HG02885 (cell line): ENCODE data around the gene BAIAP2L1.

Experiments
- ATAC-seq: cut with Tn5 transposase; IDR thresholded peaks from one replicate; pipeline ENCODE4 v1.9.1; 2021; ENCODE audit warnings: mild to moderate bottlenecking; ENCODE audit not compliant: unreplicated experiment, poor library complexity

Gene BAIAP2L1

GRCh38 chr7:98248156-98248555 is 152.7 kb downstream of the BAIAP2L1 start:
- no peak for ATAC-seq

- ATAC-seq = no peak
These were observed 156.0 kb downstream of the BAIAP2L1 start for GRCh38 chr7:98244871-98245270.

DNA sequence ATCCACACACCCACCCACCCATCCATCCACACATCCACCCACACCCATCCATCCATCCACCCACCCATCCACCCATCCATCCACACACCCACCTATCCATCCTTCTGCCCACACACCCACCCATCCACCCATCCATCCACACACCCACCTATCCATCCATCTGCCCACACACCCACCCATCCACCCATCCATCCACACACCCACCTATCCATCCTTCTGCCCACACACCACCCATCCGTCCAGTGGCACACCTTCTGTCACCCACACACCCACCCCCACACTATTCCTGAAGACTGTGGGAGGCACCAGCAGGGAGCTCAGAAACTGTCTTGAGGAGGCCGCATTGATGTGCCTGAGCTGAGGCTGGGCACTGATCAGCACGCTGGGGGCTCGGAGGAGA is 158.0 kb downstream of the BAIAP2L1 start:
- ATAC-seq = no peak

DNA sequence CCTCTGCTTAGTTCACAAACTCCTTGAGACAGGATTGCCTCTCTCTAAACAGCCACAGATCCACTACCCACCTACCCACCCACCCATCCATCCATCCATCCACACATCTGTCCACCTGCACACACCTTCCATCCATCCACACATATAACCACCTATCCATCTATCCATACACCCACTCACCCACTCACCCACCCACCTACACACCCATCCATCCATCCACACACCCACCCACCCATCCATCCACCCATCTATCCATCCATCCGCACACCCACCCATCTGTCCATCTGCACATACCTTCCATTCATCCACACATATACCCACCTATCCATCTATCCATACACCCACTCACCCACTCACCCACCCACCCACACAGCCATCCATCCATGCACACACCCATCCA is 158.5 kb downstream of the BAIAP2L1 start:
- no peak for ATAC-seq

- ATAC-seq = no peak
These were observed 159.1 kb downstream of the BAIAP2L1 start for GRCh38 chr7:98241674-98242241.
